ENCODE measurements around the gene TPPP2. TPM values are rescaled to one million over a fixed set of nuclear protein-coding genes. Genes with fewer than 3 reads are reported as not detected.
"Not testable (repeated sequence)": the region's sequence is repeated elsewhere in the genome, so short reads cannot be mapped to it uniquely, and the experiment has no call there.

Gene TPPP2
- total RNA-seq, 1 experiment from 2014 or later: not detected

- Mint-ChIP-seq H3K27ac (ENCODE audit: unreplicated experiment) (peak within 1 kb of the TSS; percentile 37), H3K9me3 (ENCODE audit: low read depth, unreplicated experiment) (no peaks in the 10 kb centered on the region), H3K4me3 (ENCODE audit: low read depth, unreplicated experiment) (no peak within 1 kb of the TSS), H3K4me1 (ENCODE audit: low read depth, unreplicated experiment) (peaks cover 32% of the 10 kb centered on the region), H3K27me3 (ENCODE audit: unreplicated experiment) (no peaks in the 10 kb centered on the region), H3K36me3 (ENCODE audit: insufficient read depth, unreplicated experiment) (peaks cover 9% of the 10 kb centered on the region)
- no TSS peak for BruUV-seq (replicated peaks)
- intact Hi-C loops (cut with micrococcal nuclease; ENCODE audit: unreplicated experiment): no loop called here
- TF ChIP-seq CTCF (IDR thresholded peaks at IDR 0.05; ENCODE audit: unreplicated experiment): no peak
- CTCF ChIA-PET: interaction anchor here (0.5 to 3.3 kb wide), 4 partner anchors 16 to 391 kb away, joined by 3 to 15 read pairs (median 8); no protein-coding TSS in a partner anchor
- DNase-seq: peak; percentile 31
Measured at GRCh38 chr14:20998674-20999366, 31.2 kb upstream of the TPPP2 start, which contains the start of gene SLC39A2. TSS of gene SLC39A2 (plus strand) at chr14:20999293. CDS start at chr14:20999447, 154 bp downstream.

- no peak overlapping the region for H3K4me3 Mint-ChIP-seq (ENCODE audit: low read depth, unreplicated experiment)
- no TSS peak for BruUV-seq (replicated peaks)
Measured at GRCh38 chr14:20999591-20999990, 30.4 kb upstream of the TPPP2 start.

GRCh38 chr14:21001218-21001617 lies 28.8 kb upstream of the TPPP2 start:
- TF ChIP-seq CTCF (IDR thresholded peaks at IDR 0.05; ENCODE audit: unreplicated experiment): no peak
- Mint-ChIP-seq H3K27ac (ENCODE audit: unreplicated experiment) (no peak overlapping the region), H3K27me3 (ENCODE audit: unreplicated experiment) (no peaks in the 10 kb centered on the region), H3K9me3 (ENCODE audit: low read depth, unreplicated experiment) (no peaks in the 10 kb centered on the region), H3K4me3 (ENCODE audit: low read depth, unreplicated experiment) (no peak overlapping the region), H3K4me1 (ENCODE audit: low read depth, unreplicated experiment) (peaks cover 25% of the 10 kb centered on the region), H3K36me3 (ENCODE audit: insufficient read depth, unreplicated experiment) (peaks cover 4% of the 10 kb centered on the region)
- DNase-seq: no peak
- intact Hi-C loops (cut with micrococcal nuclease; ENCODE audit: unreplicated experiment): no loop called here
- no TSS peak for BruUV-seq (replicated peaks)
- CTCF ChIA-PET: no interaction called here

More at GRCh38 chr14:20999591-20999990, 30.4 kb upstream of the TPPP2 start:
- no peaks in the 10 kb centered on the region for H3K9me3 Mint-ChIP-seq (ENCODE audit: low read depth, unreplicated experiment)
- H3K27ac Mint-ChIP-seq (ENCODE audit: unreplicated experiment): no peak overlapping the region
- H3K4me1 Mint-ChIP-seq (ENCODE audit: low read depth, unreplicated experiment): peaks cover 32% of the 10 kb centered on the region
- H3K36me3 Mint-ChIP-seq (ENCODE audit: insufficient read depth, unreplicated experiment): peaks cover 9% of the 10 kb centered on the region
- TF ChIP-seq CTCF (IDR thresholded peaks at IDR 0.05; ENCODE audit: unreplicated experiment): no peak
- no peaks in the 10 kb centered on the region for H3K27me3 Mint-ChIP-seq (ENCODE audit: unreplicated experiment)
- intact Hi-C loops (cut with micrococcal nuclease; ENCODE audit: unreplicated experiment): no loop called here
- DNase-seq: no peak
- CTCF ChIA-PET: interaction anchor here (0.5 to 3.3 kb wide), 4 partner anchors 15 to 390 kb away, joined by 3 to 15 read pairs (median 8); no protein-coding TSS in a partner anchor

GRCh38 chr14:21003788-21004346 lies 26.1 kb upstream of the TPPP2 start:
- intact Hi-C loops (cut with micrococcal nuclease; ENCODE audit: unreplicated experiment): no loop called here
- Mint-ChIP-seq H3K9me3 (ENCODE audit: low read depth, unreplicated experiment) (no peaks in the 10 kb centered on the region), H3K36me3 (ENCODE audit: insufficient read depth, unreplicated experiment) (no peaks in the 10 kb centered on the region), H3K27ac (ENCODE audit: unreplicated experiment) (no peak overlapping the region), H3K27me3 (ENCODE audit: unreplicated experiment) (no peaks in the 10 kb centered on the region), H3K4me3 (ENCODE audit: low read depth, unreplicated experiment) (no peak overlapping the region), H3K4me1 (ENCODE audit: low read depth, unreplicated experiment) (peaks cover 4% of the 10 kb centered on the region)
- CTCF ChIA-PET: interaction anchor here (2.5 kb wide), 1 partner anchor 11 kb away, joined by 11 read pairs; no protein-coding TSS in a partner anchor
- no peak for DNase-seq
- no TSS peak for BruUV-seq (replicated peaks)
- no peak for TF ChIP-seq CTCF (IDR thresholded peaks at IDR 0.05; ENCODE audit: unreplicated experiment)

- intact Hi-C loops (cut with micrococcal nuclease; ENCODE audit: unreplicated experiment); H3K9me3 Mint-ChIP-seq (ENCODE audit: low read depth, unreplicated experiment); H3K4me1 Mint-ChIP-seq (ENCODE audit: low read depth, unreplicated experiment); H3K27ac Mint-ChIP-seq (ENCODE audit: unreplicated experiment); H3K4me3 Mint-ChIP-seq (ENCODE audit: low read depth, unreplicated experiment); BruUV-seq (replicated peaks); DNase-seq; H3K36me3 Mint-ChIP-seq (ENCODE audit: insufficient read depth, unreplicated experiment): not testable (repeated sequence)
- CTCF ChIA-PET: interaction anchor here (1.4 kb wide), 1 partner anchor 31 kb away, joined by 4 read pairs; no protein-coding TSS in a partner anchor
- H3K27me3 Mint-ChIP-seq (ENCODE audit: unreplicated experiment): peaks cover 38% of the 10 kb centered on the region
Measured at GRCh38 chr14:21009721-21010120, 20.3 kb upstream of the TPPP2 start.

Data from Calu3 (cell line).